ENCODE results near the gene CUEDC1. TPM values are rescaled to one million over a fixed set of nuclear protein-coding genes. Genes with fewer than 3 reads are reported as not detected.
A peak's percentile ranks its signal among the peaks of the same experiment; 100 is the strongest.
"Not testable (repeated sequence)": the region's sequence is repeated elsewhere in the genome, so short reads cannot be mapped to it uniquely, and the experiment has no call there.

Gene CUEDC1
- total and polyA plus RNA-seq, 5 donors from 2014 or later = not detected

- not testable (repeated sequence) for H3K9me3 ChIP-seq (ENCODE audit: control insufficient read depth in 2 of 2, low read length in 2 of 2); H3K9me3 Mint-ChIP-seq; ATAC-seq (ENCODE audit: low read depth in 2 of 2); H3K27ac ChIP-seq (ENCODE audit: insufficient read depth, low read length, poor library complexity, severe bottlenecking); H3K4me3 Mint-ChIP-seq; H3K4me1 ChIP-seq (ENCODE audit: control insufficient read depth, insufficient read depth, low read length, poor library complexity, severe bottlenecking); DNase-seq; H3K27me3 ChIP-seq (ENCODE audit: control insufficient read depth, insufficient read depth, low read length); H3K36me3 Mint-ChIP-seq; H3K27ac Mint-ChIP-seq; H3K36me3 ChIP-seq (ENCODE audit: control insufficient read depth, insufficient read depth, low read length); H3K4me3 ChIP-seq (ENCODE audit: low read depth, low read length); H3K4me1 Mint-ChIP-seq
- peaks cover 45% of the 10 kb centered on the region for H3K27me3 Mint-ChIP-seq
Observed at GRCh38 chr17:57922745-57923144, 32.5 kb downstream of the CUEDC1 start.

- Histone ChIP-seq H3K36me3 (ENCODE audit: control insufficient read depth, insufficient read depth, low read length) (no peaks in the 10 kb centered on the region), H3K4me1 (ENCODE audit: control insufficient read depth, insufficient read depth, low read length, poor library complexity, severe bottlenecking) (no peaks in the 10 kb centered on the region), H3K4me3 (ENCODE audit: low read depth, low read length) (no peak overlapping the region), H3K9me3 (ENCODE audit: control insufficient read depth in 2 of 2, low read length in 2 of 2) (no peaks in the 10 kb centered on the region), H3K27me3 (ENCODE audit: control insufficient read depth, insufficient read depth, low read length) (no peaks in the 10 kb centered on the region), H3K27ac (ENCODE audit: insufficient read depth, low read length, poor library complexity, severe bottlenecking) (no peak overlapping the region)
- no peak for ATAC-seq (ENCODE audit: low read depth in 2 of 2)
- Mint-ChIP-seq H3K27me3 (peaks cover 32% of the 10 kb centered on the region), H3K9me3 (no peaks in the 10 kb centered on the region), H3K27ac (no peak overlapping the region), H3K4me3 (no peak overlapping the region), H3K36me3 (no peaks in the 10 kb centered on the region), H3K4me1 (peaks cover 0 to 6% (median 0%) of the 10 kb centered on the region in 4 donors)
- no peak for DNase-seq
Observed at GRCh38 chr17:57920916-57921703, 34.1 kb downstream of the CUEDC1 start.

- H3K4me3 ChIP-seq (ENCODE audit: low read depth, low read length) = no peak overlapping the region
- no peaks in the 10 kb centered on the region for H3K4me1 ChIP-seq (ENCODE audit: control insufficient read depth, insufficient read depth, low read length, poor library complexity, severe bottlenecking)
- Mint-ChIP-seq H3K4me3 (no peak overlapping the region), H3K9me3 (no peaks in the 10 kb centered on the region), H3K4me1 (peaks cover 0 to 6% (median 0%) of the 10 kb centered on the region in 4 donors), H3K36me3 (no peaks in the 10 kb centered on the region), H3K27me3 (peaks cover 32% of the 10 kb centered on the region), H3K27ac (no peak overlapping the region)
- H3K9me3 ChIP-seq (ENCODE audit: control insufficient read depth in 2 of 2, low read length in 2 of 2) = no peaks in the 10 kb centered on the region
- ATAC-seq (ENCODE audit: low read depth in 2 of 2) = no peak
- no peaks in the 10 kb centered on the region for H3K36me3 ChIP-seq (ENCODE audit: control insufficient read depth, insufficient read depth, low read length)
- no peak overlapping the region for H3K27ac ChIP-seq (ENCODE audit: insufficient read depth, low read length, poor library complexity, severe bottlenecking)
- H3K27me3 ChIP-seq (ENCODE audit: control insufficient read depth, insufficient read depth, low read length) = no peaks in the 10 kb centered on the region
- no peak for DNase-seq
Observed at GRCh38 chr17:57919918-57920317, 35.3 kb downstream of the CUEDC1 start.

- Histone ChIP-seq H3K27ac (ENCODE audit: insufficient read depth, low read length, poor library complexity, severe bottlenecking) (no peak overlapping the region), H3K27me3 (ENCODE audit: control insufficient read depth, insufficient read depth, low read length) (no peaks in the 10 kb centered on the region), H3K36me3 (ENCODE audit: control insufficient read depth, insufficient read depth, low read length) (no peaks in the 10 kb centered on the region), H3K4me3 (ENCODE audit: low read depth, low read length) (no peak overlapping the region), H3K9me3 (ENCODE audit: control insufficient read depth in 2 of 2, low read length in 2 of 2) (no peaks in the 10 kb centered on the region), H3K4me1 (ENCODE audit: control insufficient read depth, insufficient read depth, low read length, poor library complexity, severe bottlenecking) (no peaks in the 10 kb centered on the region)
- no peak for DNase-seq
- Mint-ChIP-seq H3K4me3 (no peak overlapping the region), H3K27me3 (peaks cover 35% of the 10 kb centered on the region), H3K36me3 (no peaks in the 10 kb centered on the region), H3K27ac (no peak overlapping the region), H3K9me3 (no peaks in the 10 kb centered on the region), H3K4me1 (no peaks in the 10 kb centered on the region)
- no peak for ATAC-seq (ENCODE audit: low read depth in 2 of 2)
Observed at GRCh38 chr17:57918017-57918895, 37.0 kb downstream of the CUEDC1 start.

- Histone ChIP-seq H3K27me3 (ENCODE audit: control insufficient read depth, insufficient read depth, low read length) (no peaks in the 10 kb centered on the region), H3K27ac (ENCODE audit: insufficient read depth, low read length, poor library complexity, severe bottlenecking) (no peak overlapping the region), H3K36me3 (ENCODE audit: control insufficient read depth, insufficient read depth, low read length) (no peaks in the 10 kb centered on the region), H3K4me1 (ENCODE audit: control insufficient read depth, insufficient read depth, low read length, poor library complexity, severe bottlenecking) (no peaks in the 10 kb centered on the region), H3K9me3 (ENCODE audit: control insufficient read depth in 2 of 2, low read length in 2 of 2) (no peaks in the 10 kb centered on the region), H3K4me3 (ENCODE audit: low read depth, low read length) (no peak overlapping the region)
- Mint-ChIP-seq H3K27me3 (peaks cover 28% of the 10 kb centered on the region), H3K4me3 (no peak overlapping the region), H3K27ac (no peak overlapping the region), H3K4me1 (no peaks in the 10 kb centered on the region), H3K36me3 (no peaks in the 10 kb centered on the region), H3K9me3 (no peaks in the 10 kb centered on the region)
- ATAC-seq (ENCODE audit: low read depth in 2 of 2) (peak in 1 of 2 donors; percentile 43), DNase-seq (peak in 2 of 3 donors; percentile 11 to 54)
Observed at GRCh38 chr17:57916925-57917858, 38.0 kb downstream of the CUEDC1 start.

GRCh38 chr17:57915985-57916757, 39.0 kb downstream of the CUEDC1 start:
- Mint-ChIP-seq H3K27ac (no peak overlapping the region), H3K27me3 (peaks cover 22% of the 10 kb centered on the region), H3K9me3 (no peaks in the 10 kb centered on the region), H3K4me3 (no peak overlapping the region), H3K36me3 (no peaks in the 10 kb centered on the region), H3K4me1 (no peaks in the 10 kb centered on the region)
- no peak for DNase-seq
- H3K9me3 ChIP-seq (ENCODE audit: control insufficient read depth in 2 of 2, low read length in 2 of 2) = no peaks in the 10 kb centered on the region
- no peaks in the 10 kb centered on the region for H3K27me3 ChIP-seq (ENCODE audit: control insufficient read depth, insufficient read depth, low read length)
- no peak overlapping the region for H3K4me3 ChIP-seq (ENCODE audit: low read depth, low read length)
- H3K27ac ChIP-seq (ENCODE audit: insufficient read depth, low read length, poor library complexity, severe bottlenecking) = no peak overlapping the region
- H3K36me3 ChIP-seq (ENCODE audit: control insufficient read depth, insufficient read depth, low read length) = no peaks in the 10 kb centered on the region
- H3K4me1 ChIP-seq (ENCODE audit: control insufficient read depth, insufficient read depth, low read length, poor library complexity, severe bottlenecking) = no peaks in the 10 kb centered on the region
- no peak for ATAC-seq (ENCODE audit: low read depth in 2 of 2)

- Mint-ChIP-seq H3K36me3 (no peaks in the 10 kb centered on the region), H3K4me3 (no peak overlapping the region), H3K4me1 (no peaks in the 10 kb centered on the region), H3K27me3 (peaks cover 16% of the 10 kb centered on the region), H3K9me3 (no peaks in the 10 kb centered on the region), H3K27ac (no peak overlapping the region)
- DNase-seq (no peak), ATAC-seq (ENCODE audit: low read depth in 2 of 2) (no peak)
- Histone ChIP-seq H3K36me3 (ENCODE audit: control insufficient read depth, insufficient read depth, low read length) (no peaks in the 10 kb centered on the region), H3K27me3 (ENCODE audit: control insufficient read depth, insufficient read depth, low read length) (no peaks in the 10 kb centered on the region), H3K4me1 (ENCODE audit: control insufficient read depth, insufficient read depth, low read length, poor library complexity, severe bottlenecking) (no peaks in the 10 kb centered on the region), H3K27ac (ENCODE audit: insufficient read depth, low read length, poor library complexity, severe bottlenecking) (no peak overlapping the region), H3K9me3 (ENCODE audit: control insufficient read depth in 2 of 2, low read length in 2 of 2) (no peaks in the 10 kb centered on the region), H3K4me3 (ENCODE audit: low read depth, low read length) (no peak overlapping the region)
Observed at GRCh38 chr17:57915544-57915943, 39.7 kb downstream of the CUEDC1 start.
